Tibial nerve (tissue), 4 donors: ENCODE results near the gene PSENEN.

ENCODE experiments used
- CTCF ChIP-seq, 5 experiments: fragments of 200-600 bp in 3 of 5; fragments of 450-650 bp in 2 of 5; sonication (generic) in 3 of 5; IDR thresholded peaks; one replicate each; pipeline ENCODE4 v1.5.1; 2016 to 2019; ENCODE audit warnings: antibody characterized with exemption in 5 of 5, mild to moderate bottlenecking in 3 of 5, moderate library complexity in 2 of 5
- EP300 ChIP-seq, 2 donors: sonication (generic); formaldehyde crosslinking; IDR thresholded peaks; one replicate each; pipeline ENCODE4 v1.6.1; 2017; ENCODE audit warnings: antibody characterized with exemption in 2 of 2, mild to moderate bottlenecking in 1 of 2

DNA sequence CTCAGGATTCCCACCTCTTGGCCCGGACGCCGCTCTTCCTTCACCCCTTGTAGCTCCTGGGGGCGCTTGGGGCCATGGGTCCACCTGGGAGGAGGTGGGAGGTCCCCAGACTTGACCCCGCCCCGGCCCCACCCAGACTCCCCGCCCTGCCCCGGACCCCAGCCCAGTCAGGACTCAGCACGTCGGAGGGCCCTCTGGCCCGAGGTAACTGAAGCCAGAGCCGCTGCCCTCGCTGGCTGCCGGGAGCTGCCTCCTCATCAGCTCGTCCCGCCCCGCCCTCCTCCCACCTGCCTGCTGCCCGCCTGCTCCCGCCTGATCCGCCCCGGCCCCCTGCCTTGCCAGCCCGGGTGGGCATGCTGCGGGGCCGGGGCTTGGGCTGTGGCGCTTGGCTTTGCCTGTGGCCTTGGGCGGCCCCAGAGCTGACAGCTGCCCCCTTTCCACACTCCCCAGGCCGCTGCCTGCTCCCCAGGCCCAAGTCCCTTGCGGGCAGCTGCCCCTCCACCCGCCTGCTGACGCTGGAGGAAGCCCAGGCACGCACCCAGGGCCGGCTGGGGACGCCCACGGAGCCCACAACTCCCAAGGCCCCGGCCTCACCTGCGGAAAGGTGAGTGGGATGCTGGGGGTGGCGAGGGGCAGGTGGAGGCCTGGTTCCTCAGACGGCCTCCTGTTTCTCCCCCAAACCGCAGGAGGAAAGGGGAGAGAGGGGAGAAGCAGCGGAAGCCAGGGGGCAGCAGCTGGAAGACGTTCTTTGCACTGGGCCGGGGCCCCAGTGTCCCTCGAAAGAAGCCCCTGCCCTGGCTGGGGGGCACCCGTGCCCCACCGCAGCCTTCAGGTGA lies 39.3 kb downstream of the PSENEN start:
- no peak for TF ChIP-seq CTCF (IDR thresholded peaks at IDR 0.05)
- TF ChIP-seq EP300 (IDR thresholded peaks at IDR 0.05): no peak
